T-helper 17 cell (primary cell): ENCODE data around the gene FMC1. TPM values are rescaled to one million over a fixed set of nuclear protein-coding genes. Genes with fewer than 3 reads are reported as not detected.
"Not testable (repeated sequence)": the region's sequence is repeated elsewhere in the genome, so short reads cannot be mapped to it uniquely, and the experiment has no call there.

ENCODE experiments used
- ATAC-seq: fragments of 150-1000 bp; cut with Tn5 transposase; 2 replicates; pipeline ENCODE4 v1.10.0; 2021; ENCODE audit warnings: mild to moderate bottlenecking, moderate library complexity
- DNase-seq, 3 donors: peaks; one replicate each; pipeline versions ENCODE4 v3.0.0 to v3.0.0-alpha.2; 2020 to 2021
- H3K9me3 ChIP-seq: one replicate; pipeline ENCODE4 v1.7.0; 2013; ENCODE audit warnings: low read length, mild to moderate bottlenecking; ENCODE audit not compliant: control insufficient read depth, poor library complexity, severe bottlenecking
- H3K27ac Mint-ChIP-seq: one replicate; pipeline ENCODE4 v1.8.0; 2022; ENCODE audit warnings: mild to moderate bottlenecking, moderate library complexity, mixed read lengths
- H3K27me3 Mint-ChIP-seq: one replicate; pipeline ENCODE4 v1.8.0; 2022; ENCODE audit warnings: mixed read lengths
- H3K36me3 Mint-ChIP-seq: one replicate; pipeline ENCODE4 v1.8.0; 2022; ENCODE audit warnings: low read depth, mixed read lengths
- H3K4me1 Mint-ChIP-seq: one replicate; pipeline ENCODE4 v1.8.0; 2022; ENCODE audit warnings: mild to moderate bottlenecking, mixed read lengths
- H3K4me3 Mint-ChIP-seq: one replicate; pipeline ENCODE4 v1.8.0; 2022; ENCODE audit warnings: mild to moderate bottlenecking, moderate library complexity, mixed read lengths
- total RNA-seq, 4 donors: library from RNA in 2 of 4; stranded (reverse) in 2 of 4; gene quantifications; one replicate each; pipeline ENCODE4 v1.2.3 and lab custom pipeline; 2022 to 2026

FMC1 gene
- total RNA-seq, 2 donors from 2014 or later = 3.6 to 6.3 TPM

DNA sequence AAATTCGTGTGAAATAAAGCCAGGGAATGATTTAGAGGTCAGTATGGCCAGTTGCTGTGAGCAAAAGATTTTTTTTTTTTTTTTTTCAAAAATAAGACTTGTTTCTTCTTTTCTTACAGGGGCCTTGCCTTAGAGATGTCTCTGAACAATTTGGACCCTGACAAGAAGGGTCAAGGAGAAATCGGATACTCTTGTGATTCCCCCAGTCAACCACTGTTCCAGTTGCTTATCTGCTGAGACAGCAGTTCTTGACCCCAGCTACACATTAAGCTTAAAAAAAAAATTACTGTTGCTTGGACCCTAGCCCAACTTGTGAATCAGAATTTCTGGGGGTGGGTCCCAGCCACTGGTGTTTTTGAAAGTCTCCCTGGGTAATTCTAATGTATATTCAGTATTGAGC, 12.0 kb upstream of the FMC1 start:
- Mint-ChIP-seq H3K27me3 (no peaks in the 10 kb centered on the region), H3K27ac (no peak overlapping the region), H3K36me3 (no peaks in the 10 kb centered on the region), H3K4me1 (peaks cover 6% of the 10 kb centered on the region), H3K4me3 (no peak overlapping the region)
- ATAC-seq (no peak), DNase-seq (no peak)
- H3K9me3 ChIP-seq = no peaks in the 10 kb centered on the region

DNA sequence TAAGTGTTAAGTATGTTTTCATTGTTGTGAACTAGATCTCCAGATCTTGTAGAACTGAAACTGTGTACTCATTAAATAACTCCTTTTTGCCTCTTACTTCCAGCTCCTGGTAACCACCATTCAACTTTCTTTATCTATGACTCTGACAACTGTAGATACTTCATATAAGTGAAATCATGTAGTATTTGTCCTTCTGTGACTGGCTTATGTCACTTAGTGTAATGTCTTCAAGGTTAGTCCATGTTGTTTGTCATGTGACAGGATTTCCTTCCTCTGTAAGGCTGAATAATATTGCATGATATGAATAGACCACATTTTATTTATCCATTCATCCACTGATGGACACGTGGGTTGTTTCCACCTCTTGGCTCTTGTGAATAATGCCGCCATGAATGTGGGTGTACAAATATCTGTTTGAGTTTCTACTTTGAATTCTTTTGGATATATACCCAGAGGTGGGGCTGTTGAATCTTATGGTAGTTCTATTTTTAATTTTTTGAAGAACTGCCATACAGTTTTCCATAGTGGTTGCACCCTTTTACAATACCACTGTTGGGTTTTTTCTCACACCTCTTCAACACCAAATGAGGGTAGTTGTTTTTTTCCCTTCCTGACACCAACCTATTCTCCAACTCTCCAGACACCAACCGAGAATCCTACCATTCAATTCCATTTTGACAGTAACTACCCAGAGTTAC, 10.7 kb upstream of the FMC1 start:
- ATAC-seq = no peak
- Mint-ChIP-seq H3K27ac (no peak overlapping the region), H3K27me3 (no peaks in the 10 kb centered on the region), H3K4me1 (peaks cover 6% of the 10 kb centered on the region), H3K36me3 (no peaks in the 10 kb centered on the region), H3K4me3 (no peak overlapping the region)
- DNase-seq = no peak
- H3K9me3 ChIP-seq = no peaks in the 10 kb centered on the region

DNA sequence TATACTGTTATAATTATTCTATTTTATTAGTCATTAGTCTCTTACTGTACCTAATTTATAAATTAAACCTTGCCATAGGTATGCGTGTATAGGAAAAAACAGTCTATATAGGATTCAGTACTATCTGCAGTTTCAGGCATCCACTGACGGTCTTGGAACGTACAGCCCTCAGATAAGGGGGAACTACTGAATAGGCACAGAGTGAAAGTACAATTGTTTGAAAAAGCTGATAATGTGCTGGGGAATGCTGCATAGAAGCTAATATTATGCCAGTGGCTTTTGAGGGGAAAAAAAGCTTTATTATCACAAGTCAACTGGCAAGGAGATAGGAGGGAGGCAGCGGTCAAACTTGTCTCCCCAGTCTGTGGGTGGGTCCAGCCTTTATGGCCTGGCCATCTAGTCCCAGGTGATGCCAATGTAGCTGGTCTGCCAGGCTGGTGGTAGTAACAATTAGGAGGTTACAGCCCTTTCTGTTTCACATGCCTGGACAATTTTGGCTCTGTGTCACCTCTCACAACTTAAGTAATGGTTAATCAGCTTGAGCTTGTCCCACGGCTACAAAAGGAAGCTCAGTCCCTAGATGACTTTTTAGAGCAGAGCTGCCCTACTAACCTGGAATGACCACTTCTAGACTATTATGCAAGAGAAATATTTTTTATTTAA, 8.3 kb upstream of the FMC1 start:
- no peaks in the 10 kb centered on the region for H3K9me3 ChIP-seq
- no peak for ATAC-seq
- Mint-ChIP-seq H3K27me3 (no peaks in the 10 kb centered on the region), H3K27ac (no peak overlapping the region), H3K36me3 (no peaks in the 10 kb centered on the region), H3K4me3 (no peak overlapping the region), H3K4me1 (peaks cover 6% of the 10 kb centered on the region)
- no peak for DNase-seq

DNA sequence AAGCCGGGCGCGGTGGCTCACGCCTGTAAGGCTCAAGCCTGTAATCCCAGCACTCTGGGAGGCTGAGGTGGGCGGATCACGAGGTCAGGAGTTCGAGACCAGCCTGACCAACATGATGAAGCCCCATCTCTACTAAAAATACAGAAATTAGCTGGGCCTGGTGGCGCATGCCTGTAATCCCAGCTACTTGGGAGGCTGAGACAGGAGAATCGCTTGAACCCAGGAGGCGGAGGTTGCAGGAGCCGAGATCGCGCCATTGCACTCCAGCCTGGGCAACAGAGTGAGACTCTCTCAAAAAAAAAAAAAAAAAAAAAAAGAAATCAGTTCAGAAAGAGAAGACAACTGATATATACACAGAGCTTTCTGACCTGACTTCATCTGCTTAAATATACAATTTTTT, 7.7 kb upstream of the FMC1 start:
- H3K4me1 Mint-ChIP-seq = not testable (repeated sequence)

DNA sequence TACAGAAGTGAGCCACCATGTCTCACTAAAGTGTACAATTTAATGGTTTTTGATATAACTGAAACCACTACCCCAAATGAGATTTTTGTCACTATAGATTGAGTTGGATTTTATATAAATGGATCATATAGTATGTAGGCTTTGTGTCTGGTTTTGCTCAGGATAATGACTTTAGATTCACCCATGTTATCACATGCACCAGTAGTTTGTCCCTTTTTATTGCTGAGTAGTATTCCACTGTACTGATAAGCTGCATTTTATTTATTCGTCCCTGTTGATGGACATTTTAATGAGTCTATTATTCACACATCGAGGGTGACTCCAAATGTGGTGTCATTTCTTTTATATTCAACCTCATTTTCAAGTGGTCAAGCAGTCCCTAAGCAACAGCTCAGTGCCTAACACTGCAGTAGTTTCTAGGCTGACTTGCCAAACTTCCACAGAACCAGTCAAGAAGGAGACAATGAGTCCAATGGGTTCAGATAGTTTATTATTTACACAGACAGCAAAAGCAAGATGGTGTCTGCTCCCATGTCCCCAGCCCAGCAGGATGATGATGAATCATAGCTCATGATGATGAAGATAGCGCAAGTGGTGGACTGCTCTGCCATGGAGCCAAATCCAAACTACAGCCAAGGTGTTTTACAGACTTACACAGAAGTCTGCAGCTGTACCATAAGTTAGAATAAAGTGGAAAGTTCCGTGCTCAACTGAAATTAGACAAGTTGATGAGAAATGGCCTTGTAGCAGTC, 6.6 kb upstream of the FMC1 start:
- Mint-ChIP-seq H3K4me1 (peaks cover 8% of the 10 kb centered on the region), H3K27me3 (no peaks in the 10 kb centered on the region), H3K27ac (no peak overlapping the region), H3K4me3 (no peak overlapping the region), H3K36me3 (no peaks in the 10 kb centered on the region)
- ATAC-seq (no peak), DNase-seq (no peak)
- H3K9me3 ChIP-seq = no peaks in the 10 kb centered on the region

More for the DNA sequence above, 7.7 kb upstream of the FMC1 start:
- H3K9me3 ChIP-seq, H3K27me3 Mint-ChIP-seq, H3K27ac Mint-ChIP-seq, H3K4me3 Mint-ChIP-seq, DNase-seq, ATAC-seq, H3K36me3 Mint-ChIP-seq: not testable (repeated sequence)

DNA sequence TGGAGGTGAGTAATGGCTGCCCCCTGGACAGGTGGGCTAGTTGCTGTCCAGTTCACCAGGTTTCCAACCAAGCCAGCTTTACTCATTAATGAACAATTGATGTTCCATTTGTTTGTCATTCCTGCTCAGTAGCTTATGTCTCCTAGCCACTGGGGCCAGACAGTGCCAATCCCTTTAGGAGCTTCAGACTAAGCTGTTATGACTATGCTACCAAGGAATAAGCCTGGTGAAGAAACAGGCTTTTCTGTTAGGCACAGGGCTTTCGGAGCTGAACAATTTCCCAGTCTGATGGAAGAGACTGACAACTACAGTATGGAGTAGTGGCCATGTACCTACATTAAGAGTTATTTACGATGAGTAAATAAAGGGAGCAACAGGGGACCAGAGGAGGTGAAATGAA, 2.1 kb upstream of the FMC1 start:
- Mint-ChIP-seq H3K27ac (peak overlapping the region; percentile 10), H3K4me3 (no peak overlapping the region), H3K27me3 (no peaks in the 10 kb centered on the region), H3K36me3 (no peaks in the 10 kb centered on the region), H3K4me1 (peaks cover 19% of the 10 kb centered on the region)
- no peak for ATAC-seq
- no peaks in the 10 kb centered on the region for H3K9me3 ChIP-seq
- no peak for DNase-seq

DNA sequence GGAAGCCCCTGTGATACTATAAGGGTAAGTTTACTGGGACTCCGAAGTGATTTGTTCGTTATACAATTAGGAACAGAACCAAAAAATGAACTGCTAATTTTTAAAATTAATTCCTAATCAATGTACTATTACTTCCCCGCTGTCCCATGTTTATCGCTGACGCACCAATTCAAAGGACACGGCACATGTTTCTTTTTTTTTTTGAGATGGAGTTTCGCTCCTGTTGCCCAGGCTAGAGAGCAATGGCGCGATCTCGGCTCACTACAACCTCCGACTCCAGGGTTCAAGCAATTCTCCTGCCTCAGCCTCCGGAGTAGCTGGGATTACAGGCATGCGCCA, 1.5 kb upstream of the FMC1 start:
- Mint-ChIP-seq H3K4me1 (peaks cover 19% of the 10 kb centered on the region), H3K36me3 (no peaks in the 10 kb centered on the region), H3K27me3 (no peaks in the 10 kb centered on the region), H3K27ac (peak overlapping the region; percentile 95), H3K4me3 (peak overlapping the region; percentile 77)
- DNase-seq = no peak
- no peaks in the 10 kb centered on the region for H3K9me3 ChIP-seq
- ATAC-seq = no peak

DNA sequence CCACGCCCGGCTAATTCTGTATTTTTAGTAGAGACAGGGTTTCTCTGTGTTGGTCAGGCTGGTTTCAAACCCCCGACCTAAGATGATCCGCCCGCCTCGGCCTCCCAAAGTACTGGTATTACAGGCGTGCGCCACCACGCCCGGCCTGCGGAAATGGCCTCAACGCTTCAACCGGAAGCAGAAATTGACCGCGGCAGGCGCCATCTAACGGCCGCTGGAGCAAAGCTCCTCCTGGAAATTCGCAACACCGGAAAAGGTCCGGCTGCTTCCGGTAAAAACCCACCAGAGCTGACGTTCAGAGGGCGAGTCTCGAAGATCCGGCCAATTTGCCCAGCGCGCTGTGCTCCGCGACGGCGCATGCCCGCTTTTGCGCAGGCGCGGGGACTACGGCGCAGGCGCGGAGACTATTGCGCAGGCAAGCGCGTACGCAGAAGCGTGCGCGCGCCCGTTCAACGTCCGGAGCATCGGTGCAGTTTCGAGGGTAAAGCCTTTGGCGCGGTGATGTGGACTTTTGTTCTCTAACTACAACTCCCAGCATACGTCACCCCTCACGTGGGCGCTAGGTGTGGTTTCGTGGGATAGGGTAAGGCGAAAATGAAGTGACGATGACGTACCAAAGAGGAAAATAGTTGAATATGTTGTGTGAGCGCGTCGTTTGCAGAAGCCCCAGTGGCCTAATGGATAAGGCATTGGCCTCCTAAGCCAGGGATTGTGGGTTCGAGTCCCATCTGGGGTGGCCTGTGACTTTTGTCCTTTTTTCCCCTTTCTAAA, 915 bp upstream of the FMC1 start:
- Mint-ChIP-seq H3K36me3 (no peaks in the 10 kb centered on the region), H3K27me3 (no peaks in the 10 kb centered on the region), H3K4me3 (peak overlapping the region; percentile 77), H3K27ac (peak overlapping the region; percentile 95), H3K4me1 (peaks cover 19% of the 10 kb centered on the region)
- DNase-seq = peak; percentile 91 to 95 (median 91)
- peak; percentile 86 for ATAC-seq
- no peaks in the 10 kb centered on the region for H3K9me3 ChIP-seq

DNA sequence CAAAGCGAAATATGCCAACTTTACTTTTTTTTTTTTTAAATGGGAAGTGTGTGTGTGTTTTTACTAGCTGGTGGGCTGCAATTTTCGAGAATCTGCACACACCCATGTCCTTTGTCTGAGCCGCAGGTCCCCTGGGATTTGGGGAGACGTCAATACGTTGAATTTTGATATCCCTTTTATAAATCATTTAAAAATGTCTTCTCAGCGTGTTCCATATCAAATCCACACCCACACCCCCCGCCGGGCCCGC, 404 bp upstream of the FMC1 start:
- no peak for ATAC-seq
- Mint-ChIP-seq H3K27ac (peak overlapping the region; percentile 95), H3K27me3 (no peaks in the 10 kb centered on the region), H3K36me3 (no peaks in the 10 kb centered on the region), H3K4me1 (peaks cover 19% of the 10 kb centered on the region), H3K4me3 (peak overlapping the region; percentile 77)
- H3K9me3 ChIP-seq = no peaks in the 10 kb centered on the region
- DNase-seq = no peak

DNA sequence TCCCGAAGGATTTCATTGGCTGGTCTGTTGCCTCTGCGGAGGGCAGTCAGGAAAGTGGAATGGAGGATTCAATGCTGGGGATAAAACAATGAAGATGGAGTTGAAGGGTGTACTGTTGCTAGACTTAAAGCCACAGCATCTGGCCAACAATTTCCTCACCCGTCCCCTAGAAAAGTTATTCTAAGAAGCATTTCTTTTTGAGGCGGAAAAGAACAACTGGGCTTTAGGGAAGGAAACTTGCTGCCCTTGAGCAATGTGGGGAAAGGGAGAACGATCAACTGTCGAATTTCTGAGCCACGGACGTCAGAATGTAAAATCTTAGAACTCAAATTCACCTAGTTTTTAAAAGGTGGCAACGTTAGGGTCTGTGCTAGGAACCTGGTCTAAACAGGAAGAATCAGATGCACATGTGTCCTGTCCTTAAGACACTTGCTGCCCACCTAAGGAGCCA, 664 bp downstream of the FMC1 start:
- Mint-ChIP-seq H3K4me3 (peak overlapping the region; percentile 77), H3K36me3 (peaks cover 1% of the 10 kb centered on the region), H3K27ac (peak overlapping the region; percentile 95), H3K27me3 (no peaks in the 10 kb centered on the region), H3K4me1 (peaks cover 20% of the 10 kb centered on the region)
- ATAC-seq (no peak), DNase-seq (no peak)
- no peaks in the 10 kb centered on the region for H3K9me3 ChIP-seq

DNA sequence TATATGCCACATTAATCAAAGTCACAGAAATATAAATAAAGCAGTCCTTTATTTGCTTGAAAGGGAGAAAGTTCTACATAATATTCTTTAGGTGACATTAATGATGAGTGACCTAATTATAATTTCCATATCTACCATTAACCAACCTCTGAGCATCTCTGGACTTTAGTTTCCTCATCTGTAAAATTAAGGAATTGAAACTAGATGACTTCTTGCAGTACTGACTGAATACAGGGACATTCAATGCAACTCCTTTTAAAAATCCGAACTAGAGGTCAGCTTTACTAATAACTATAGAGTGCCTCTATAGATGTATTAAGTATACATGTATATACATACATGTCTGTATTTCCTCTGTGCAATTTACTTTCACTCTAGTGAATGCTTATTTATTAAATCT, 3.9 kb downstream of the FMC1 start:
- Mint-ChIP-seq H3K36me3 (peaks cover 2% of the 10 kb centered on the region), H3K4me3 (no peak overlapping the region), H3K27me3 (no peaks in the 10 kb centered on the region), H3K4me1 (peaks cover 20% of the 10 kb centered on the region), H3K27ac (no peak overlapping the region)
- H3K9me3 ChIP-seq = no peaks in the 10 kb centered on the region
- ATAC-seq (no peak), DNase-seq (no peak)

DNA sequence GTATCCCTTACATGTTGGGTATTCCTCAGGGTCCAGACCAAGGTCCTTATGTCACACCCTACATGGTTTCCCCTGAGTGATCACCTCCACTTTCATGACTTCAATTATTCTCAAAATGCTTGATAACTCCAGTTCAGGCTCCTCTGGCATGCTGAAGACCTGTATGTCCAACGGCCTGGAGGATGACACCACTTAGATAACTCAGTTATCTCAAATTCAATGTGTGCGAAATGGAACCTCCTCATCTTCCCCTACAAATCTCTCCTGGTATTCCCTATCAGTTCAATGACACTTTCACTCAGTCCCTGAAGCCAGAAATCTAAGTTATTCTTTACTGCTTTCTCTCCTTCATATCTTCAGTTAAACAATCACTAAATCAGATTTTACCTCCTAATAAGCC, 9.9 kb downstream of the FMC1 start:
- no peaks in the 10 kb centered on the region for H3K27me3 Mint-ChIP-seq
- no peak overlapping the region for H3K4me3 Mint-ChIP-seq
- peaks cover 7% of the 10 kb centered on the region for H3K36me3 Mint-ChIP-seq
- peaks cover 9% of the 10 kb centered on the region for H3K4me1 Mint-ChIP-seq
- no peak for ATAC-seq
- DNase-seq = no peak
- no peaks in the 10 kb centered on the region for H3K9me3 ChIP-seq
- peak overlapping the region; percentile 51 for H3K27ac Mint-ChIP-seq

DNA sequence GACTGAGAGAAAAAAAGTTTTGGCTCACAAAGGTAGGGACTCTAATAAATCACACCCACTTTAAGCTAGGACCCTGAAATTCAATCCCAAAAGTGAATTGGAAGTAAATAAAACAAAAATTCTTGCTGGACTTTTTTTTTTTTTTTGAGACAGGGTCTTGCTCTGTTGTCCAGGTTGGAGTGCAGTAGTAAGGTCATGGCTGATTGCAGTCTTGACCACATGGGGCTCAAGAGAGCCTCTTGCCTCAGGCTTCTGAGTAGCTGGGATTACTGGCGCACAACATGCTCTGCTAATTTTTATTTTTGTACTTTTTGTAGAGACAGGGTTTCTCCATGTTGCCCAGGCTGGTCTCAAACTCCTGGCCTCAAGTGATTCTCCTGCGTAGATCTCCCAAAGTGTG, 13.6 kb downstream of the FMC1 start:
- no peak overlapping the region for H3K4me3 Mint-ChIP-seq

More for the DNA sequence above, 13.6 kb downstream of the FMC1 start:
- ATAC-seq = no peak
- H3K27ac Mint-ChIP-seq = no peak overlapping the region
- H3K27me3 Mint-ChIP-seq = no peaks in the 10 kb centered on the region
- H3K36me3 Mint-ChIP-seq = peaks cover 5% of the 10 kb centered on the region
- DNase-seq = no peak
- H3K4me1 Mint-ChIP-seq = peaks cover 13% of the 10 kb centered on the region
- H3K9me3 ChIP-seq = no peaks in the 10 kb centered on the region
